K562 (cell line): Measurements from ENCODE around the gene OR2V1. TPM values are rescaled to one million over a fixed set of nuclear protein-coding genes. Genes with fewer than 3 reads are reported as not detected.

Experiments
- ATAC-seq: fragments of 200-7000 bp; cut with Tn5 transposase; 3 replicates; pipeline ENCODE4 v1.9.1; 2020; ENCODE audit warnings: moderate library complexity
- BruUV-seq: library from RNA; stranded (reverse); fragments of 400-500 nt; replicated peaks from 2 replicates; lab custom pipeline; 2021; lab: Mats Ljungman, UMichigan
- CTCF ChIA-PET: fragments of 300-600 bp; formaldehyde crosslinking; extraction: SDS; loops from one replicate; lab custom pipeline; 2021; ENCODE audit warnings: low intra/inter-chr PET ratio; lab: Yijun Ruan, JAX
- POLR2A ChIA-PET: fragments of 300-600, 350-650 bp; sonication (Branson Sonifier 250); formaldehyde crosslinking; extraction: SDS; loops from one replicate; lab custom pipeline; 2021; ENCODE audit warnings: antibody characterized with exemption, inconsistent platforms; lab: Yijun Ruan, JAX
- DNase-seq, 4 experiments: peaks; one replicate each; pipeline versions ENCODE4 v3.0.0 to v3.0.0-alpha.2; 2011 to 2018; ENCODE audit warnings: low spot score in 3 of 4, mixed read lengths in 3 of 4; ENCODE audit errors: extremely low read depth in 1 of 4
- FAIRE-seq: peaks from 2 replicates; lab custom pipeline; 2011; peaks lifted over from hg19 to GRCh38; lab: Jason Lieb, UNC
- H2AFZ ChIP-seq: 2 replicates; pipeline ENCODE4 v1.6.0; 2011; ENCODE audit warnings: low read depth, low read length, control low read depth, inconsistent platforms
- H3K27ac ChIP-seq: fragments of 200-600 bp; 3 replicates; pipeline ENCODE4 v1.8.0; 2011; ENCODE audit warnings: low read depth, mild to moderate bottlenecking, control low read depth, inconsistent platforms, low read length, moderate library complexity, mixed read lengths; ENCODE audit errors: extremely low read depth
- H3K27me3 ChIP-seq, 2 experiments: fragments of 300-600 bp in 1 of 2; 2 replicates in 1 of 2; 3 replicates in 1 of 2; pipeline versions ENCODE4 v1.6.0 to v1.8.0; 2011; ENCODE audit warnings: inconsistent platforms in 2 of 2, low read length in 2 of 2, mild to moderate bottlenecking in 1 of 2, mixed read lengths in 1 of 2, moderate library complexity in 1 of 2; ENCODE audit not compliant: control insufficient read depth in 2 of 2, insufficient read depth in 2 of 2
- H3K36me3 ChIP-seq: fragments of 300-600 bp; 3 replicates; pipeline ENCODE4 v1.8.0; 2011; ENCODE audit warnings: mild to moderate bottlenecking, low read length, inconsistent platforms; ENCODE audit not compliant: control insufficient read depth, insufficient read depth
- H3K4me1 ChIP-seq, 2 experiments: fragments of 200-600 bp in 1 of 2; replicated peaks in 1 of 2; 2 replicates in 1 of 2; 3 replicates in 1 of 2; pipeline versions ENCODE4 v1.5.1 to v1.8.0; 2011; ENCODE audit warnings: inconsistent platforms in 2 of 2, low read length in 2 of 2, mild to moderate bottlenecking in 1 of 2, mixed read lengths in 1 of 2, moderate library complexity in 1 of 2; ENCODE audit not compliant: control insufficient read depth in 2 of 2, insufficient read depth in 2 of 2
- H3K4me2 ChIP-seq: 2 replicates; pipeline ENCODE4 v1.6.1; 2011; ENCODE audit warnings: low read length, control low read depth, inconsistent platforms, mixed read lengths; ENCODE audit not compliant: insufficient read depth
- H3K4me3 ChIP-seq: fragments of 200-600 bp; sonication (generic), shearing (Covaris generic); 2 replicates; pipeline ENCODE4 v1.5.1; 2016; ENCODE audit warnings: control low read depth, inconsistent platforms
- H3K79me2 ChIP-seq: fragments of 200-600 bp; 3 replicates; pipeline ENCODE4 v1.8.0; 2011; ENCODE audit warnings: low read length, inconsistent platforms; ENCODE audit not compliant: control insufficient read depth, insufficient read depth
- H3K9ac ChIP-seq, 2 experiments: 2 replicates each; pipeline versions ENCODE4 v1.6.0 to v1.6.1; 2011; ENCODE audit warnings: low read depth in 2 of 2, low read length in 2 of 2, control low read depth in 1 of 2, inconsistent platforms in 1 of 2, mild to moderate bottlenecking in 1 of 2, mixed read lengths in 1 of 2; ENCODE audit not compliant: insufficient read depth in 1 of 2
- H3K9me1 ChIP-seq: one replicate; pipeline ENCODE4 v1.6.0; 2011; ENCODE audit warnings: inconsistent platforms, mild to moderate bottlenecking, low read length, moderate library complexity; ENCODE audit not compliant: control insufficient read depth, insufficient read depth
- H3K9me3 ChIP-seq: replicated peaks from 2 replicates; pipeline ENCODE4 v1.5.1; 2011; ENCODE audit warnings: low read depth, low read length, inconsistent platforms; ENCODE audit not compliant: control insufficient read depth, insufficient read depth
- H4K20me1 ChIP-seq: replicated peaks from 2 replicates; pipeline ENCODE4 v1.6.1; 2011; ENCODE audit warnings: low read length, inconsistent platforms, mixed read lengths; ENCODE audit not compliant: control insufficient read depth, insufficient read depth
- E2F6 ChIP-seq, 2 experiments: IDR thresholded peaks; 2 replicates each; pipeline ENCODE4 v1.6.1; 2011; ENCODE audit warnings: borderline replicate concordance in 1 of 2, control low read depth in 1 of 2, low read depth in 1 of 2, low read length in 1 of 2, mild to moderate bottlenecking in 1 of 2, mixed read lengths in 1 of 2, moderate library complexity in 1 of 2; ENCODE audit not compliant: insufficient read depth in 1 of 2, insufficient read length in 1 of 2, poor library complexity in 1 of 2, severe bottlenecking in 1 of 2; ENCODE audit errors: extremely low read depth in 1 of 2
- IRF2 ChIP-seq: sonication (generic); formaldehyde crosslinking; IDR thresholded peaks from 2 replicates; pipeline ENCODE4 v1.8.1; 2022; ENCODE audit warnings: mild to moderate bottlenecking, missing genetic modification reagents
- PKNOX1 ChIP-seq: fragments of 450-650 bp; IDR thresholded peaks from 2 replicates; pipeline ENCODE4 v1.6.1; 2016
- SAP30 ChIP-seq: fragments of 200-600 bp; sonication (generic); IDR thresholded peaks from 2 replicates; pipeline ENCODE4 v1.6.1; 2012; ENCODE audit warnings: borderline replicate concordance, low read depth, mild to moderate bottlenecking, moderate library complexity, low read length, control low read depth, inconsistent platforms; ENCODE audit not compliant: insufficient read depth, poor library complexity, severe bottlenecking
- STAT5A ChIP-seq: IDR thresholded peaks from 2 replicates; pipeline ENCODE4 v1.6.1; 2012; ENCODE audit warnings: low read length, inconsistent platforms, borderline replicate concordance
- TAF7 ChIP-seq: fragments of 450-650 bp; IDR thresholded peaks from 2 replicates; pipeline ENCODE4 v1.6.1; 2016; ENCODE audit warnings: missing genetic modification characterization, missing compliant biosample characterization
- XRCC3 ChIP-seq: fragments of 450-650 bp; IDR thresholded peaks from 2 replicates; pipeline ENCODE4 v1.6.1; 2017; ENCODE audit warnings: mild to moderate bottlenecking, moderate library complexity
- ZFP36 ChIP-seq: fragments of 150-350 bp; IDR thresholded peaks from 2 replicates; pipeline ENCODE4 v1.6.1; 2018; ENCODE audit warnings: low read length, low read depth; ENCODE audit not compliant: partially characterized antibody
- ZNF12 ChIP-seq: sonication (generic); formaldehyde crosslinking; IDR thresholded peaks from 2 replicates; pipeline ENCODE4 v1.4.0; 2020; ENCODE audit warnings: mild to moderate bottlenecking, missing genetic modification reagents
- ZNF764 ChIP-seq: fragments of 250-450 bp; sonication (Bioruptor Pico); IDR thresholded peaks from 2 replicates; pipeline ENCODE4 v1.4.0; 2020; ENCODE audit warnings: low read depth, mild to moderate bottlenecking, moderate library complexity
- WGBS: fragments of 100-300 bp; shearing (Covaris generic); methylation state at CpG from one replicate; pipeline ENCODE4 v1.1.6; 2016; ENCODE audit warnings: low coverage, mixed read lengths; ENCODE audit not compliant: insufficient coverage; ENCODE audit errors: missing lambda C conversion rate; 5-methylcytosine and 5-hydroxymethylcytosine counted together
- in situ Hi-C: fragments of 300-500 bp; cut with MboI; formaldehyde crosslinking; loops from 4 replicates; pipeline ENCODE4 v1.15.0; 2018; ENCODE audit warnings: inconsistent platforms, mixed read lengths
- intact Hi-C: fragments of 100-400 bp; cut with micrococcal nuclease; formaldehyde crosslinking; loops from 2 replicates; pipeline ENCODE4 v1.14.2; 2022
- polyA plus RNA-seq, 8 experiments: library from polyadenylated mRNA; depleted of rRNA in 4 of 8; stranded (reverse) in 5 of 8; unstranded in 3 of 8; fragments of >200 nt; fragmentation: Nextera tagmentation in 2 of 8; fragmentation: Illumina TruSeq in 1 of 8; extraction: Ambion mirVana in 2 of 8; extraction: Trizol in 1 of 8; gene quantifications; 2 replicates each; pipeline versions ENCODE4 v1.2.1 to v1.2.3, GENCODE V29; 2011 to 2014; ENCODE audit warnings: inconsistent platforms in 1 of 8, missing spikeins in 1 of 8
- total RNA-seq, 7 experiments: library from RNA; depleted of rRNA in 6 of 7; stranded (reverse); fragments of >200 nt in 6 of 7; fragmentation: Illumina TruSeq in 2 of 7; extraction: Trizol in 2 of 7; gene quantifications; 2 replicates each; pipeline versions ENCODE4 v1.2.1 to v1.2.3, GENCODE V29; 2011 to 2021; ENCODE audit warnings: low replicate concordance in 1 of 7

The OR2V1 gene
- total and polyA plus RNA-seq, 9 of the 15 experiments (the other 6 are each of a cell fraction or from before 2014, with no cell fraction given), result 0.04 to 0.28 (median 0.15) TPM; not detected in 5

- TF ChIP-seq SAP30 (no peak), XRCC3 (no peak), ZFP36 (no peak), TAF7 (tag) (no peak), IRF2 (no peak), ZNF764 (CRISPR knock-in tag) (no peak), ZNF12 (CRISPR knock-in tag) (no peak)
Observed at GRCh38 chr5:181129601-181130000, 1.4 kb downstream of the OR2V1 start (continued).

- H3K9me1 ChIP-seq, result no peaks in the 10 kb centered on the region
Observed at GRCh38 chr5:181127907-181128626, 2.9 kb downstream of the OR2V1 start.

More at GRCh38 chr5:181127907-181128626, 2.9 kb downstream of the OR2V1 start:
- WGBS, result 47% methylated on average over 15 of the region's 15 CpGs
- Histone ChIP-seq H3K9ac (no peak overlapping the region; a peak in 1 of 4 replicates), H3K9me3 (no peaks in the 10 kb centered on the region), H4K20me1 (no peaks in the 10 kb centered on the region), H3K36me3 (no peaks in the 10 kb centered on the region), H3K4me1 (peaks cover 18 to 27% of the 10 kb centered on the region in 2 experiments), H3K4me2 (no peak overlapping the region), H3K27ac (no peak overlapping the region), H3K79me2 (no peaks in the 10 kb centered on the region), H2AFZ (0 out of 2 replicates have a peak overlapping the region, but pooled peaks have one; percentile 33), H3K27me3 (no peaks in the 10 kb centered on the region), H3K4me3 (no peak overlapping the region)
- ATAC-seq, result no peak
- intact Hi-C loops (no loop called here), in situ Hi-C loops (no loop called here)
- ChIA-PET CTCF (no interaction called here), POLR2A (interaction anchor here (0.6 to 1.3 kb wide), 5 partner anchors 10 to 21 kb away, joined by 3 to 7 read pairs (median 3); no protein-coding TSS in a partner anchor)
- TF ChIP-seq E2F6 (IDR thresholded peaks at IDR 0.05; ENCODE audit: borderline replicate concordance in 1 of 2, extremely low read depth in 1 of 2, insufficient read depth in 1 of 2, insufficient read length in 1 of 2, low read depth in 1 of 2, low read length in 1 of 2, poor library complexity in 1 of 2, severe bottlenecking in 1 of 2), result peak in 1 of 2 experiments; percentile 8
- TF ChIP-seq PKNOX1, result peak; percentile 54; the same call in 1 of the 2 replicates
- no peak for TF ChIP-seq STAT5A
- DNase-seq, result no peak
- no peak for FAIRE-seq
- no TSS peak for BruUV-seq
